HepG2 (cell line): Measurements from ENCODE around the gene CLNS1A. TPM values are rescaled to one million over a fixed set of nuclear protein-coding genes. Genes with fewer than 3 reads are reported as not detected.

ENCODE experiments used
- ATAC-seq: fragments of 200-7000 bp; cut with Tn5 transposase; 3 replicates; pipeline ENCODE4 v1.9.1; 2020; ENCODE audit warnings: mild to moderate bottlenecking, moderate library complexity
- BruUV-seq: library from RNA; stranded (reverse); fragments of 400-500 nt; replicated peaks from 2 replicates; lab custom pipeline; 2021; lab: Mats Ljungman, UMichigan
- CTCF ChIA-PET: fragments of 300-600 bp; formaldehyde crosslinking; extraction: SDS; loops from one replicate; lab custom pipeline; 2021; ENCODE audit warnings: low total read pairs, inconsistent platforms, low intra/inter-chr PET ratio; lab: Yijun Ruan, JAX
- POLR2A ChIA-PET: fragments of 350-600 bp; sonication (Branson Sonifier 250); formaldehyde crosslinking; loops from one replicate; lab custom pipeline; 2020; ENCODE audit warnings: antibody characterized with exemption, inconsistent platforms; lab: Yijun Ruan, JAX
- DNase-seq: peaks from one replicate; pipeline ENCODE4 v3.0.0-alpha.2; 2015; ENCODE audit warnings: low spot score
- FAIRE-seq: peaks from 3 replicates; lab custom pipeline; 2011; peaks lifted over from hg19 to GRCh38; lab: Jason Lieb, UNC
- H2AFZ ChIP-seq: one replicate; pipeline ENCODE4 v1.6.1; 2011; ENCODE audit warnings: low read length, inconsistent platforms
- H3K27ac ChIP-seq: fragments of 300-600 bp; 3 replicates; pipeline ENCODE4 v1.8.0; 2011; ENCODE audit warnings: mixed run types, mild to moderate bottlenecking, mixed read lengths, low read length, inconsistent platforms; ENCODE audit not compliant: insufficient read depth; ENCODE audit errors: extremely low read length
- H3K27me3 ChIP-seq, 2 experiments: fragments of 200-600 bp in 1 of 2; 2 replicates in 1 of 2; 3 replicates in 1 of 2; pipeline versions ENCODE4 v1.6.0 to v1.8.0; 2011; ENCODE audit warnings: low read length in 2 of 2, mild to moderate bottlenecking in 2 of 2, moderate library complexity in 2 of 2, inconsistent platforms in 1 of 2; ENCODE audit not compliant: insufficient read depth in 2 of 2, control insufficient read depth in 1 of 2
- H3K36me3 ChIP-seq, 2 experiments: fragments of 200-600 bp in 1 of 2; replicated peaks in 1 of 2; 2 replicates in 1 of 2; 3 replicates in 1 of 2; pipeline versions ENCODE4 v1.5.1 to v1.8.0; 2011; ENCODE audit warnings: low read length in 2 of 2, inconsistent platforms in 1 of 2; ENCODE audit not compliant: insufficient read depth in 2 of 2, control insufficient read depth in 1 of 2
- H3K4me1 ChIP-seq: 2 replicates; pipeline ENCODE4 v1.5.1; 2012; ENCODE audit warnings: low read length, inconsistent platforms; ENCODE audit not compliant: insufficient read depth
- H3K4me2 ChIP-seq: 2 replicates; pipeline ENCODE4 v1.6.0; 2011; ENCODE audit warnings: low read depth, low read length, inconsistent platforms
- H3K4me3 ChIP-seq, 3 experiments: fragments of 200-600 bp in 1 of 3; sonication (generic), shearing (Covaris generic) in 1 of 3; replicated peaks in 1 of 3; 2 replicates each; pipeline ENCODE4 v1.5.1; 2011 to 2016; ENCODE audit warnings: low read length in 3 of 3, inconsistent platforms in 2 of 3, low read depth in 2 of 3, mild to moderate bottlenecking in 2 of 3, control low read depth in 1 of 3, mixed read lengths in 1 of 3; ENCODE audit not compliant: insufficient read depth in 1 of 3
- H3K79me2 ChIP-seq: one replicate; pipeline ENCODE4 v1.6.1; 2011; ENCODE audit warnings: low read length, inconsistent platforms; ENCODE audit not compliant: insufficient read depth
- H3K9ac ChIP-seq: 2 replicates; pipeline ENCODE4 v1.6.0; 2011; ENCODE audit warnings: mild to moderate bottlenecking, low read depth, low read length, inconsistent platforms; ENCODE audit not compliant: insufficient read depth
- H3K9me3 ChIP-seq: 2 replicates; pipeline ENCODE4 v1.5.1; 2012; ENCODE audit warnings: mild to moderate bottlenecking, low read length
- H4K20me1 ChIP-seq: 2 replicates; pipeline ENCODE4 v1.6.0; 2011; ENCODE audit warnings: inconsistent platforms, mild to moderate bottlenecking, low read length, moderate library complexity; ENCODE audit not compliant: insufficient read depth
- HNF4A ChIP-seq: sonication (generic); formaldehyde crosslinking; IDR thresholded peaks from 2 replicates; pipeline ENCODE4 v1.4.0; 2020; ENCODE audit warnings: missing genetic modification reagents
- JUN ChIP-seq: sonication (generic); formaldehyde crosslinking; IDR thresholded peaks from 2 replicates; pipeline ENCODE4 v1.4.0; 2020; ENCODE audit warnings: mild to moderate bottlenecking, missing genetic modification reagents
- SRSF9 ChIP-seq: fragments of 200-400 bp; formaldehyde crosslinking; IDR thresholded peaks from 2 replicates; pipeline ENCODE4 v1.6.1; 2018; ENCODE audit warnings: borderline replicate concordance, mild to moderate bottlenecking, low read depth, low read length; ENCODE audit not compliant: insufficient read depth, poor library complexity, severe bottlenecking
- ZNF326 ChIP-seq: sonication (generic); formaldehyde crosslinking; IDR thresholded peaks from 2 replicates; pipeline ENCODE4 v1.4.0; 2020; ENCODE audit warnings: missing genetic modification reagents, borderline replicate concordance
- ZNF33A ChIP-seq: sonication (generic); formaldehyde crosslinking; IDR thresholded peaks from 2 replicates; pipeline ENCODE4 v1.5.1; 2020; ENCODE audit warnings: missing genetic modification reagents, mild to moderate bottlenecking, moderate library complexity, borderline replicate concordance
- WGBS: methylation state at CpG from one replicate; pipeline ENCODE4 v1.1.6; 2017; ENCODE audit warnings: low lambda C conversion rate; 5-methylcytosine and 5-hydroxymethylcytosine counted together
- in situ Hi-C: cut with HindIII; loops from 2 replicates; pipeline ENCODE4 v1.10.0; 2017; ENCODE audit warnings: low pct_unique_long_range_greater_than_20kb; ENCODE audit not compliant: extremely low pct_ligation_motif_present
- intact Hi-C: fragments of 100-400 bp; cut with micrococcal nuclease; formaldehyde crosslinking; loops from one replicate; pipeline ENCODE4 v1.10.0; 2022; ENCODE audit not compliant: unreplicated experiment
- polyA plus RNA-seq, 8 experiments: library from polyadenylated mRNA; depleted of rRNA in 3 of 8; stranded (reverse) in 7 of 8; unstranded in 1 of 8; fragments of >200 nt; fragmentation: Illumina TruSeq in 4 of 8; extraction: Trizol in 4 of 8; gene quantifications; 2 replicates each; pipeline versions ENCODE4 v1.2.1 to v1.2.3, GENCODE V29; 2011 to 2016; ENCODE audit warnings: low read depth in 4 of 8, missing spikeins in 1 of 8, mixed read lengths in 1 of 8; ENCODE audit not compliant: insufficient read depth in 1 of 8
- total RNA-seq, 5 experiments: library from RNA; depleted of rRNA; stranded (reverse); fragments of >200 nt; fragmentation: Illumina TruSeq; extraction: Trizol; gene quantifications; 2 replicates each; pipeline ENCODE4 v1.2.3, GENCODE V29; 2016; ENCODE audit warnings: low read depth in 1 of 5
- TF ChIP-seq, protein P1 (sequence below): sonication (generic); formaldehyde crosslinking; IDR thresholded peaks from 2 replicates; pipeline ENCODE4 v1.4.0; 2020; ENCODE audit warnings: mild to moderate bottlenecking, missing genetic modification reagents

The CLNS1A gene
- total and polyA plus RNA-seq, 2 of the 13 experiments (the other 11 are each of a cell fraction or from before 2014, with no cell fraction given), result 158 to 219 TPM

DNA sequence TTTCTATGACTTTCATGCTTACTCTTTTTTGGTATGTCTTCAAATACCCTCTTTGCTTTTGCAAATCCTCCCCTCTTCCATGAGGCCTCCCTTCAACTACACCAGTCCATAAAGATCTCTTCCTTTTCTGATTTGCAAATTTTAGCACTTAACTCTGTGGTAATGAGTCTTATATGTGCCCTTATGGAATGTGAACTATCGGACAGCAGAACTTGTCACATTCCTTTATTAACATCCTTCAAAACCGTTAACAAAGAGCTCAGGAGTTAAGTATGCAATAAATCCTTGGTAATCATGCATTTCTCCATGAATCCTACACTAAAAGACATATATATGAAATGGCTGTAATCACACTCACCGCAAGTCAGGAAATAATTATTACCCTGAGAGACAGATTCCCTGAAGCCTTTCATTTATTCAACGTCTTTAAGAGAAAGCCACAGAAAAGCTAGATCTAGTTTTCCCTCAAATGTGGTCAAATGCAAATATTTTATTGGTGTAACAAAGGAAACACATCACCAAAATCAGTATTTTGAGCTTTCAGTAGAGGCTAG lies 7.4 kb downstream of the CLNS1A start:
- Histone ChIP-seq H4K20me1 (no peaks in the 10 kb centered on the region), H3K27ac (peak overlapping the region; percentile 58), H3K27me3 (no peaks in the 10 kb centered on the region), H3K9ac (peak overlapping the region; percentile 47; the same call in 1 of the 2 replicates), H3K36me3 (peaks cover 3 to 26% of the 10 kb centered on the region in 2 experiments; a peak in 4 of 5 replicates), H3K79me2 (peaks cover 57% of the 10 kb centered on the region), H3K4me1 (peaks cover 50% of the 10 kb centered on the region), H3K4me3 (peak overlapping the region in 1 of 3 experiments; percentile 3; a peak in 1 of 6 replicates), H2AFZ (no peak overlapping the region), H3K9me3 (no peaks in the 10 kb centered on the region), H3K4me2 (peak overlapping the region; percentile 66)
- intact Hi-C loops (no loop called here), in situ Hi-C loops (no loop called here)
- no TSS peak for BruUV-seq
- POLR2A ChIA-PET, result no interaction called here
- no peak for ATAC-seq
- WGBS, result 95% methylated on average over 4 of the region's 4 CpGs
- CTCF ChIA-PET, result no interaction called here
- FAIRE-seq, result no peak
- TF ChIP-seq, protein P1, sequence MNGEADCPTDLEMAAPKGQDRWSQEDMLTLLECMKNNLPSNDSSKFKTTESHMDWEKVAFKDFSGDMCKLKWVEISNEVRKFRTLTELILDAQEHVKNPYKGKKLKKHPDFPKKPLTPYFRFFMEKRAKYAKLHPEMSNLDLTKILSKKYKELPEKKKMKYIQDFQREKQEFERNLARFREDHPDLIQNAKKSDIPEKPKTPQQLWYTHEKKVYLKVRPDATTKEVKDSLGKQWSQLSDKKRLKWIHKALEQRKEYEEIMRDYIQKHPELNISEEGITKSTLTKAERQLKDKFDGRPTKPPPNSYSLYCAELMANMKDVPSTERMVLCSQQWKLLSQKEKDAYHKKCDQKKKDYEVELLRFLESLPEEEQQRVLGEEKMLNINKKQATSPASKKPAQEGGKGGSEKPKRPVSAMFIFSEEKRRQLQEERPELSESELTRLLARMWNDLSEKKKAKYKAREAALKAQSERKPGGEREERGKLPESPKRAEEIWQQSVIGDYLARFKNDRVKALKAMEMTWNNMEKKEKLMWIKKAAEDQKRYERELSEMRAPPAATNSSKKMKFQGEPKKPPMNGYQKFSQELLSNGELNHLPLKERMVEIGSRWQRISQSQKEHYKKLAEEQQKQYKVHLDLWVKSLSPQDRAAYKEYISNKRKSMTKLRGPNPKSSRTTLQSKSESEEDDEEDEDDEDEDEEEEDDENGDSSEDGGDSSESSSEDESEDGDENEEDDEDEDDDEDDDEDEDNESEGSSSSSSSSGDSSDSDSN (CRISPR knock-in tag), result no peak
- no peak for TF ChIP-seq ZNF326 (CRISPR knock-in tag)
- no peak for TF ChIP-seq ZNF33A
- TF ChIP-seq SRSF9, result no peak
- TF ChIP-seq JUN (CRISPR knock-in tag), result no peak
- TF ChIP-seq HNF4A (CRISPR knock-in tag), result no peak
- DNase-seq, result no peak
